Activated CD4-positive, alpha-beta T cell treated with anti-CD3 and anti-CD28 coated beads for 36 hours (primary cell): Measurements from ENCODE around the gene GRWD1. TPM values are rescaled to one million over a fixed set of nuclear protein-coding genes. Genes with fewer than 3 reads are reported as not detected.
A peak's percentile ranks its signal among the peaks of the same experiment; 100 is the strongest.

Experiments
- ATAC-seq: fragments of 200-7000 bp; cut with Tn5 transposase; one replicate; pipeline ENCODE4 v1.10.0; 2021; ENCODE audit warnings: mild to moderate bottlenecking, moderate library complexity
- CTCF ChIA-PET: fragments of 350-600 bp; sonication (Branson Sonifier 250); formaldehyde crosslinking; loops from one replicate; lab custom pipeline; 2021; ENCODE audit warnings: antibody characterized with exemption; lab: Charles Lee
- POLR2A ChIA-PET: fragments of 350-600 bp; sonication (Branson Sonifier 250); formaldehyde crosslinking; loops from one replicate; lab custom pipeline; 2021; ENCODE audit warnings: antibody characterized with exemption, inconsistent platforms; lab: Charles Lee
- DNase-seq: peaks from one replicate; pipeline ENCODE4 v3.0.0-alpha.2; 2020
- H3K27ac Mint-ChIP-seq: one replicate; pipeline ENCODE4 v1.8.0; 2021; ENCODE audit warnings: mixed read lengths
- H3K27me3 Mint-ChIP-seq: one replicate; pipeline ENCODE4 v1.8.0; 2021; ENCODE audit warnings: mixed read lengths
- H3K36me3 Mint-ChIP-seq: one replicate; pipeline ENCODE4 v1.8.0; 2021; ENCODE audit warnings: low read depth, mixed read lengths
- H3K4me1 Mint-ChIP-seq: one replicate; pipeline ENCODE4 v1.8.0; 2021; ENCODE audit warnings: mixed read lengths
- H3K4me3 Mint-ChIP-seq: one replicate; pipeline ENCODE4 v1.8.0; 2021; ENCODE audit warnings: mild to moderate bottlenecking, moderate library complexity, mixed read lengths
- H3K9me3 Mint-ChIP-seq: one replicate; pipeline ENCODE4 v1.8.0; 2021; ENCODE audit warnings: low read depth, mixed read lengths
- intact Hi-C, 2 experiments: fragments of 100-400 bp; cut with DNase I in 1 of 2; cut with micrococcal nuclease in 1 of 2; formaldehyde crosslinking; loops; one replicate each; pipeline versions ENCODE4 v1.14.2 to v1.15.1; 2022 to 2024; cut with DNase I, micrococcal nuclease
- total RNA-seq, 2 experiments: library from RNA; stranded (reverse); gene quantifications; one replicate each; pipeline ENCODE4 v1.2.3, GENCODE V29; 2021

The GRWD1 gene
- total RNA-seq, 2 experiments from 2014 or later = 43.4 to 51.3 TPM

DNA sequence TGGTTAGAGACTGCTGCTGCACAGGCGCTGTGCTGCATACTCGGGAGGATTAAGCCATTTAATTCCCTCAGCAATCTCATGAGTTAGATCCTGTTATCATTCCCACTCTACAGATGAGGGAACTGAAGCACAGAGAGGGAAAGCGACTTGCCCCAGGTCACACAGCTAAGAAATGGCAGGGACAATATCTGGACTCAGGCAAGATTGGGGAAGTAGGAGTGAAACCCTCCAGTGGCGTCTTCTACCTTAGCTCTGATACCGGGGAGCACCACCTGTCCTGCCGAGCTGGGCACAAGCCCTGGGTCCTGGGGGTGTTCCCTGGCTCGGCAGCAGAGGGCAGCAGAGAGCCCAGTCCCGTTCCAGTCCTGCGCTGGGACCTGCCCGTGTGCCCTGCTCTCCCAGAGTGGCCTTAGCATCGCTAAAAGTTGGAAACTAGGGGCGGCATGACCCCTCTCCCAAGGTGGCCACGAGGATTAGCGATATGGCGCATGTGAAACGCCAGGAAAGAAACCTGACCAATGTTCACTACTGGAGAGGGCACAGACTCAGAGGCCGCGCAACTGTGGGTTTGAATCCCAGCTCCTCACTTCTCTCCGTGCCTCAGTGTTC lies 43.9 kb downstream of the GRWD1 start:
- H3K27ac Mint-ChIP-seq = no peak overlapping the region
- ChIA-PET POLR2A (interaction anchor here (0.6 to 1.3 kb wide), 3 partner anchors 16 to 159 kb away, joined by 3 to 4 read pairs (median 3); no protein-coding TSS in a partner anchor), CTCF (interaction anchor here (0.5 to 2.6 kb wide), 31 partner anchors 8 to 1184 kb away, joined by 3 to 40 read pairs (median 4); partner anchors contain the start of genes GRWD1, KDELR1, LMTK3 and SYNGR4)
- ATAC-seq (peak; percentile 31), DNase-seq (peak; percentile 90)
- peaks cover 27% of the 10 kb centered on the region for H3K4me1 Mint-ChIP-seq
- no peak overlapping the region for H3K4me3 Mint-ChIP-seq
- no peaks in the 10 kb centered on the region for H3K9me3 Mint-ChIP-seq
- H3K36me3 Mint-ChIP-seq = no peaks in the 10 kb centered on the region
- intact Hi-C loops = loop anchor here (1.0 to 10.0 kb wide), 5 partner anchors 95 to 1217 kb away; partner anchors contain the start of genes FTL (in 1 of the 2), GRIN2D (in 1 of the 2), INAFM1 (in 1 of the 2) and KDELR1 (in 1 of the 2)
- H3K27me3 Mint-ChIP-seq = peaks cover 23% of the 10 kb centered on the region

DNA sequence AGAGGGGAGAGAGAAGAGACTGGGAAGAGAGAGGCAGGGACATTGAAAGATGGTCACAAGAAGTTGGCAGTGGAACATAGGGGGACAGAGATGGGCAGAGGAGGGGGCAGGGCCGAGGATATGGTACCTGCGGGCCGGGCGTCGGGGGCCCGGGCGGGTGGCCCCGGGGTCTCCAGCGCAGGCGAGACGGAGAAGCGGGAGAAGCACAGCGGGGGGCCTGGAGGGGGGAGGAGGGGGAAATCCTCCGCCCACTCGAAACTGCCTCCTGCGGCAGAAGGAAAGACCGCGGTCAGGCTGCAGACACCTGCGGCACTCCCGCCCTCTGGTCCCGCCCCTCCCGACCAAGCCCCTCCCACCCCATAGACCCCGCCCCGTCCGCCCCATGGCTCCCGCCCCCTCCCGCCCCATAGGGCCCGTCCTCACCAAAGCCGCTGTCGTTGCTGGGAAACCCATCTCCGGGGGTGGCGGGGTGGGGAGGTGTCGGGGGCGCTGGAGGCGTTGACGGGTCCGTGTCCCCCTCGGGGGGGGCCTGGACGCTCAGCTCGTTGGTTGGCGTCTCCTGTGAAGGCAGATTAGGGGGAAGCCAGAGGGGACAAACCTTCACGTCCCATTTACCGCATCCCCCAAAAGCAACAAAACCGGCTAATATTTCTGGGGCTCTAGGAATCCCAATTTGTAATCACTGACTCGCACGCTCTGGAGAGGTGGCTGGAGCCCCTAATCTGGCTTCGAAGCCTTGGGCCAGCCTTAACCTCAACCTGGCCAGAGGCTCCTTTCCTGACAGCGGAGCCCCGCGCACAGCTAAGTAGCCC lies 45.4 kb downstream of the GRWD1 start:
- Mint-ChIP-seq H3K4me3 (peak overlapping the region; percentile 29), H3K27ac (no peak overlapping the region), H3K9me3 (no peaks in the 10 kb centered on the region), H3K36me3 (no peaks in the 10 kb centered on the region), H3K4me1 (peaks cover 27% of the 10 kb centered on the region), H3K27me3 (peaks cover 31% of the 10 kb centered on the region)
- DNase-seq = peak; percentile 77
- intact Hi-C loops = loop anchor here (1.0 to 10.0 kb wide), 6 partner anchors 93 to 1219 kb away; partner anchors contain the start of genes FTL (in 1 of the 2), GRIN2D (in 1 of the 2), INAFM1 (in 1 of the 2) and KDELR1 (in 1 of the 2)
- ATAC-seq = no peak
- ChIA-PET POLR2A (no interaction called here), CTCF (interaction anchor here (0.6 to 2.6 kb wide), 6 partner anchors 10 to 176 kb away, joined by 3 to 40 read pairs (median 10); partner anchors contain the start of gene KDELR1)

DNA sequence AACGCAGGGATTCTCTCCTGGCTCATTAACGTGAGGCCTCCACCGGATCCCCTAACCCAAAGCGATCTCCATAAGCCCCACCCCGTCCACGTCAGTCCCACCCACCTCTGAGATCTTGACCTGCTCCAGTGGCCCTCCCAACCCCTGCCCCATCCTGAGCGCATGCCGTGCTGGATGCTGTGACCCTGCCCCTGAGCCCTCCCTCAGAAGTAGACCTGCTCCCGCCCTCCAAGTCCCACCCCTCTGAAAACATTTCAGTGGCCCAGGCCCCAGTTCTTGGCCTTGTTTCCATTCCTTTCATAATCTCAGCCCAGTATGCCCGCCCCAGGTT lies 46.0 kb downstream of the GRWD1 start:
- H3K4me3 Mint-ChIP-seq = peak overlapping the region; percentile 29
- ATAC-seq (no peak), DNase-seq (no peak)
- H3K36me3 Mint-ChIP-seq = no peaks in the 10 kb centered on the region
- ChIA-PET CTCF (interaction anchor here (0.6 kb wide), 1 partner anchor 17 kb away, joined by 5 read pairs; no protein-coding TSS in a partner anchor), POLR2A (no interaction called here)
- H3K4me1 Mint-ChIP-seq = peaks cover 27% of the 10 kb centered on the region
- peaks cover 31% of the 10 kb centered on the region for H3K27me3 Mint-ChIP-seq
- no peak overlapping the region for H3K27ac Mint-ChIP-seq
- no peaks in the 10 kb centered on the region for H3K9me3 Mint-ChIP-seq
- intact Hi-C loops = loop anchor here (1.0 to 10.0 kb wide), 7 partner anchors 23 to 1219 kb away; partner anchors contain the start of genes CYTH2 (in 1 of the 2), FTL (in 1 of the 2), GRIN2D (in 1 of the 2) and INAFM1 (in 1 of the 2)

DNA sequence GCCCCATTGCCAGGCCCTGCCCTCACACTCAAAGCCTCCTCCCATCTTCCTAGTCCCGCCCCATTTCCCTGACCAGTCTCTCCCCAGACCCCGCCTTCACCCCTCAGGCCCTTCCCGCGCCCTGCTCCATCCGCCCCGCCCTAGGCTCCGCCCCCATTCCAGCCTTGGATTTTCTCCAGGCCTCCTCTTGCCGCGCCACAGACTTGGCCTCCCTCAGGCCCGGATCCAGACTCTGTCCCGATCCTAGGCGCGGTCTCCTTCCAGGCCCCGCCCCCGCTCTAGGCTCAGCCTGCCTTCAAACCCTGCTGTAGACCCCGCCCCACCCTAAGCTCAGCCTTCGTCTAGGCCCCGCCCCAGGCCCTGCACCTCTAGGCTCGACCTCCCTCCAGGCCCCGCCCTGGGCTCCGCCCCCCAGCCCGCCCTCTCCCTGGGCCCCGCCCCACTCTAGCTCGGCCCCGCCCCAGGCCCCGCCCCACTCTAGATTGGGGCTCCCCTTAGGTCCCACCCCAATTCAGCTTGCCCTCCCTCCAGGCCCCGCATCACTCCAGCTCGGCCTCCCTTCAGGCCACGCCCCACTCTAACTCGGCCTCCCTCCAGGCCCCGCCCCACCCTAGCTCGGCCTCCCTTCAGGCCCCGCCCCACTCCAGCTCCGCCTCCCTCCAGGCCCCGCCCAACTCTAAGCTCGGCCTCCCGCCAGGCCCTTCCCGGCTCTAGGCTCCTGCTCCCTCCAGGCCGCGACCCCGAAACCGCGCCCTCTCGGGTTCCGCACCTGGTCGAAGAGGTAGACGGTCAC lies 47.3 kb downstream of the GRWD1 start:
- Mint-ChIP-seq H3K27me3 (peaks cover 39% of the 10 kb centered on the region), H3K4me1 (peaks cover 30% of the 10 kb centered on the region), H3K9me3 (no peaks in the 10 kb centered on the region), H3K27ac (peak overlapping the region; percentile 42), H3K36me3 (no peaks in the 10 kb centered on the region), H3K4me3 (peak overlapping the region; percentile 68)
- DNase-seq = peak; percentile 98
- ChIA-PET POLR2A (interaction anchor here (0.5 to 1.5 kb wide), 8 partner anchors 12 to 781 kb away, joined by 3 to 10 read pairs (median 4); partner anchors contain the start of genes RPL18, SPHK2, SYNGR4 and TMEM143), CTCF (interaction anchor here (0.6 to 2.4 kb wide), 10 partner anchors 13 to 615 kb away, joined by 3 to 11 read pairs (median 3); partner anchors contain the start of genes KDELR1 and RUVBL2)
- intact Hi-C loops = loop anchor here (1.0 to 10.0 kb wide), 17 partner anchors 8 to 1221 kb away; partner anchors contain the start of genes CYTH2 (in 2 of the 2), DBP (in 1 of the 2), FTL (in 1 of the 2) and GRIN2D (in 1 of the 2)
- ATAC-seq = peak; percentile 81

DNA sequence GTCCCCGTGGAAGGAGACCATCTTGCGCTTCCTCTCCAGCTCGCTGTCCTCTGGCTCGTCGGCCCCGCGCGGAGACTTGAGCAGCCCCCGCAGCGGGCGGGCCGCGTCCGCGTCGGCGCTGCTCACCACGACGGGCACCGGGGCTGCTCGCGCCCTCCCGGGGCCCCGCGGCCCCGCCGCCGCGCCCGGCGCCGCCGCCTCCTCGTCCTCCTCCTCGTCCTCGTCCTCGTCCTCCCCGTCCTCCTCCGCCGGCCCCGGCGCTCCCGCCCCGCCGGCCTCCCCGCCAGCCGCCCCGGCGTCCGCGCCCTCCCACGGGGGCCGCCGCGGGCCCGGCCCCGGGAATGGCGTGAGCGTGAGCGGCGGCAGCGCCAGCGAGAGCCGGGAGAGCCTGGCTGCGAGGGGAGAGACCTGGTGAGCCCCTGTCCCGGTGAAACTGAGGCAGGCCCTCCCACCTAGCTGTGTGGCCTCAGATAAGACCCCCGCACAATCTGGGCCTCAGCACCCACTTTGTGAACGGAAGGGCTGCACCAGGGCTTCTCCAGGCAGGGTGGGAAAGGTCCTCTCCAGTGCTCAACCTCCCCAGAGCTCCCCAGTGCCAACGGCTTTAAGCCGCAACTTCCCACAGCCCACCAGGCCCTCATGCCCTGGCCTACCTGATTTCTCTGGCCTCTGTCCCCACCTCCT lies 48.1 kb downstream of the GRWD1 start:
- no peak overlapping the region for H3K27ac Mint-ChIP-seq
- H3K4me1 Mint-ChIP-seq = peaks cover 30% of the 10 kb centered on the region
- POLR2A ChIA-PET = interaction anchor here (0.5 to 1.5 kb wide), 6 partner anchors 12 to 780 kb away, joined by 3 to 10 read pairs (median 4); partner anchors contain the start of genes RPL18 and SPHK2

DNA sequence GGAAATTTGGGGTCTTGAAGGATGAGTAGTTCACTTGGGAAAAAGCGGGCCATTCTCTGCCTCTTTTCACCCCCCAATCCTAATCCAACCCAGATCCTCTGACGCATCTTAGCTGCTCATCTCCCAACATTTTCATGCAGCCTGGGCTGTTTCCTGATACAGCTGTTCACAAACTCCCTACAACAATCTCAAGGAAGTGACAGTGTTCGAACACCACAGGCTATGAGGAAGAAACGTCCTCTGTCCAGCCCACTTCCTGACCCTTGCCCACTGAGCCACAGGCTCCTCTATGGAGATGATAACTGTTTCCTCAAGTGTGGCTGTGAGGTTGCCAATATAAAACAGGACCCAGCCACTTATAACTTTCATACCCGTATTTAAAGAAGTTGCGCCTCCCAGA lies 49.6 kb downstream of the GRWD1 start:
- ChIA-PET CTCF (interaction anchor here (0.7 to 0.9 kb wide), 3 partner anchors 10 to 28 kb away, joined by 3 read pairs; no protein-coding TSS in a partner anchor), POLR2A (no interaction called here)
- Mint-ChIP-seq H3K9me3 (no peaks in the 10 kb centered on the region), H3K27ac (no peak overlapping the region), H3K4me1 (peaks cover 29% of the 10 kb centered on the region), H3K27me3 (peaks cover 45% of the 10 kb centered on the region), H3K4me3 (peak overlapping the region; percentile 5), H3K36me3 (peaks cover 1% of the 10 kb centered on the region)
- intact Hi-C loops = loop anchor here in 1 of 2 experiments (10.0 kb wide), 2 partner anchors 101 to 469 kb away; partner anchors contain the start of genes FTL, GRIN2D and KDELR1
- no peak for DNase-seq
- no peak for ATAC-seq

More for the DNA sequence above, 48.1 kb downstream of the GRWD1 start:
- DNase-seq (no peak), ATAC-seq (peak; percentile 1)
- Mint-ChIP-seq H3K9me3 (no peaks in the 10 kb centered on the region), H3K27me3 (peaks cover 40% of the 10 kb centered on the region), H3K36me3 (no peaks in the 10 kb centered on the region), H3K4me3 (peak overlapping the region; percentile 69)
- intact Hi-C loops = loop anchor here (1.0 to 10.0 kb wide), 17 partner anchors 7 to 1222 kb away; partner anchors contain the start of genes CYTH2 (in 2 of the 2), DBP (in 1 of the 2), FTL (in 1 of the 2) and GRIN2D (in 1 of the 2)
- CTCF ChIA-PET = interaction anchor here (0.6 to 2.4 kb wide), 7 partner anchors 12 to 616 kb away, joined by 3 to 11 read pairs (median 3); partner anchors contain the start of genes KDELR1 and RUVBL2

DNA sequence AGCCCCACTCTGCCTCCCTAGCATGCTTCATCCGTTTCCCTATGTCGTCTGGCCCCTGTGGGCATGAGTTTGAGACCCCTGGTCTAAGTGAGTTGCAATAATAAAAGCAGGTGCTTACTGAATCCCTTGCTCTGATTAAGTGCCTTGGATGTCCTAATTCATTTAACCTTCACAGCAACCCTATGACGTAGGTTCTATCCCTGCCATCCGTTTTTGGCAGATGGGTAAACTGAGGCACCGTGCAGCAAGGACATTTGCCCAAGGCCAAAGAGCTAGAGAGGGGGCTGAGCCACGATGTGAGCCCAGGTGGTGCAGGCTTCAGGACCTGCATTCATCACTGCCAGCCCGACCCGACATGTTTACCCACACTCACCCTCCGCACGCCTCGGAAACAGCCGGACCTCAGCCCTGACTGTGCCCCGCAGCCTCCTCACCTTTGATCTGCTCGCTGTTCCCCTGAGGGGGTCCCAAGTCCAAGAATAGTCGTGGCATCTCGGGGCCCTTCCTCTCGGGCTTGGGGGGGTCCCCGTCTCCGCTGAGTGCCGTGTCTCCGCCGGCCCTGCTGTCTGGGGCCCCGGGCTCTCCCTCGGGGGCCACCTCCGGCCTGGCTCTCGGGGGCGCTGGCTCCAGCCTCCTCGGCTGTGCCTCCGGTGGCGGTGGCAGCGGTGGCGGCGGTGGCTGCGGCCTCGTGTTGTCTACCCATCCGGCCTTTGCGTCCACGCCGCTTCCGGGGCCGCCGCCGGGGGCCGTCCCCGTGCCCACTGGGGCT lies 51.4 kb downstream of the GRWD1 start:
- H3K4me3 Mint-ChIP-seq = no peak overlapping the region
- ChIA-PET CTCF (no interaction called here), POLR2A (no interaction called here)
- H3K27ac Mint-ChIP-seq = no peak overlapping the region
- no peaks in the 10 kb centered on the region for H3K9me3 Mint-ChIP-seq
- intact Hi-C loops = loop anchor here in 1 of 2 experiments (10.0 kb wide), 2 partner anchors 102 to 468 kb away; partner anchors contain the start of genes FTL, GRIN2D and KDELR1
- peaks cover 3% of the 10 kb centered on the region for H3K36me3 Mint-ChIP-seq
- ATAC-seq (no peak), DNase-seq (no peak)
- H3K27me3 Mint-ChIP-seq = peaks cover 35% of the 10 kb centered on the region
- peaks cover 28% of the 10 kb centered on the region for H3K4me1 Mint-ChIP-seq

DNA sequence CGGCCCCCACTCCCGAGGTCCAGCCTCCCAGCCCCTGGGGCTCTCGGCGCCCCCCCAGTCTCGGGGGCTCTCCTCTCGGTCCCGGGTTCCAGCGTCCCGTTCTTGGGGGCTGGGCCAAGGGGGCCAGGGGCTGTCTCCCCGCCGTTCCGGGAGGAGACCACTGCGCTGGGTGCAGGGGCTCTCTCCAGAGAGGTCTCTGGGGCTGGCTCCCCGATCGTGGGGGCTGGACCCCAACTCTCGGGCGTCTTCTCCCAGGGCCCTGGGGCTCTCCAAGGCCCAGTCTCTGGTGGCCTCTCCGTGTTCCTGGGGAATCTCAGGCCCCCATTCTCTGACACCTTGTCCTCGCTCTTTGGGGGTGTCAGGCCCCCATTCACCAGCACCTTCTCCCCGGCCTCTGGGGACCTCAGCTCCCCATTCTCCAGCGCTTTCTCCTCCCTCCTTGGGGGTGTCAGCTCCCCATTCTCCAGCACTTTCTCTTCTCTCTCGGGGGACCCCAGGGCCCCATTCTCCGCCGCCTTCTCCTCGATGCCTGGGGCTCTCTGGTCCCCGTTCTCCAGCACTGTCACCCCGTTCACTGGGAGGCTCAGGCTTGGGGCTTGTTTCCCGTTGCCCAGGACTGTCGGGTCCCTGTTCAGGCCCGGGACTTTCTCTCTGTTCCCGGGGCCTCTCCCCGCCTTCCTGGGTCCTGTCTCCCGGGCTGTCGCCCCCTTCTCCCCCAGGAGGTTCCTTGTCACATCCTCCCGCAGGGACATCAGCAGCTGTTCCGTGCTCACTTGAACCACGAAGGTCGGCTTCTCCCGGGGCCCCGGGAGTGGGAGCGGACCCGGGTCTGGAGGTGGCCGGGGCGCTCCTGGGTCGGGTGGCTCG lies 52.2 kb downstream of the GRWD1 start:
- H3K9me3 Mint-ChIP-seq = no peaks in the 10 kb centered on the region
- DNase-seq (no peak), ATAC-seq (no peak)
- ChIA-PET CTCF (no interaction called here), POLR2A (no interaction called here)
- intact Hi-C loops = loop anchor here in 1 of 2 experiments (10.0 kb wide), 2 partner anchors 103 to 467 kb away; partner anchors contain the start of genes FTL, GRIN2D and KDELR1
- H3K4me1 Mint-ChIP-seq = peaks cover 22% of the 10 kb centered on the region
- H3K27ac Mint-ChIP-seq = no peak overlapping the region
- H3K27me3 Mint-ChIP-seq = peaks cover 30% of the 10 kb centered on the region
- no peak overlapping the region for H3K4me3 Mint-ChIP-seq
- peaks cover 3% of the 10 kb centered on the region for H3K36me3 Mint-ChIP-seq
